ENCODE results near the gene MICAL2.
"Not testable (repeated sequence)": the region's sequence is repeated elsewhere in the genome, so short reads cannot be mapped to it uniquely, and the experiment has no call there.

The MICAL2 gene

DNA sequence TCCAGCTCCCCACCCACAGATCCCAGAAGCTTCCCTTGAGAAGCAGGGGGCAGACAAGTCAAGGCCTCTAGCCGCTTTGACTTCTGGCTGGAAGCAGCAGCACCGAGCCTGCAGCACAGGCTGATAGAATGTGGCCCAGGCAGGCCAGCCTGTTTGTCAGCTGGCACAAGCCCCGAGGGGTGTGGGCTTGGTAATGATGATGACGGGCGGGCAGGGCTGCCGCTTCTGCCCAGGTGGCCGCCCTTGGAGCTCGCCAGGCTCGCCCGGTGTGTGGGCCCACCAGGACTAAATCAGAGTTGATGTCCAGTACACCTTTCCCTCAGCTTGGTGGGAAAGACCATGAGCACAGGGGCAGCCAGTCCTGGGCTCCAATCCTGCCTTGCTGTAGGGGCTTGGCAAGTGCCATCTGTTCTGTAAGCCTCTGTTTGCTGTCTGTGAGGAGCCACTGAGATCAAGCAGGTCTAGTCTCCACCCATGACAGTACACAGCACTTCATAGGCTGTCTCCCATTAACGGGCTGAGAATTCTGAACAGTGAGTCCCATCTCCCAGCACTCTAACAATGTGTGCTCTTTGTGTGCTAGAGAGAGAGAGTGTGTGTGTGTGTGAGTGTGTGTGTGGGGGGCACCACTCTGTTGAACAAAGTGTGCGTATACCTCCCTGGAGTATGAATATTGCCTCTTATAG, 26.8 kb downstream of the MICAL2 start:
- no peak for DNase-seq

DNA sequence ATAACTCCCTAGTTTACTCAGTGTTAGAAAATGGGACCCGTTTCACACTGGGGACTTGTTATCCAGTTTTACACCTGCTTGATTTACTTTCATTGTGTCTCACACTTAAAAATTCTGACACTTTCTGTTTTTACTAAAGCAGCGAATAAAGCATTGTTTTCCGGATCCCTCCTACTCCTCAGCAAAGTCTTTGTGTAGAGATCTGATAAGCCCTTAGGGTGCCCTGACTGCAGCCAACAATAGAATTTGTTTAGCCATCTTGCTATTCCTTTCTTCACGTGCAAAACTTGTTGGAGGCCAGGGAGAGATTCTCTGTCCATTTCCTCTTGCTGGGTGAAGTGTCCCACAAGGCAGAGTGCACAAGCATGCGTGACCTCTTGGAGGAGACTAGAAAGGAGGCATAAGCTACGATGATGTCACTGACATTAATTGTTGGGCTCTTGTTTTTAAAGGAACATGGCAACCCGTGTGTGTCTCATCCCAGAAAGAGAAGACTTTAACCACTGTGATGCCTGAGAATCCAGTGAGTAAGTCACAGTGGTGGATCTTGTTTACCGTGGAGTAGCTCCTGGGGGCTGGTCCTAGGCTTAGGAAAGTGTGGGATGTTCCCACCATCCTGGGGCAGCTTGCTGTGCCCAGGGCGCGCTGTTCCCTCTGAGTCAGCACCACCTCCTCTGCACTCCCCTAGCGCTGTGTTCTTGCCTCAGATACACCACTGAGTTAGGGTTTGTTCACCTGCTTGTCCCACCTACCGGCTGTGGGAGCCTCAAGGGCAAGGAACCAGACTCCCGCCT, 27.7 kb downstream of the MICAL2 start:
- peak in 3 of 4 experiments; percentile 28 to 63 (median 52) for DNase-seq

- DNase-seq, result no peak
Observed at GRCh38 chr11:12139144-12139881, 28.9 kb downstream of the MICAL2 start.

DNA sequence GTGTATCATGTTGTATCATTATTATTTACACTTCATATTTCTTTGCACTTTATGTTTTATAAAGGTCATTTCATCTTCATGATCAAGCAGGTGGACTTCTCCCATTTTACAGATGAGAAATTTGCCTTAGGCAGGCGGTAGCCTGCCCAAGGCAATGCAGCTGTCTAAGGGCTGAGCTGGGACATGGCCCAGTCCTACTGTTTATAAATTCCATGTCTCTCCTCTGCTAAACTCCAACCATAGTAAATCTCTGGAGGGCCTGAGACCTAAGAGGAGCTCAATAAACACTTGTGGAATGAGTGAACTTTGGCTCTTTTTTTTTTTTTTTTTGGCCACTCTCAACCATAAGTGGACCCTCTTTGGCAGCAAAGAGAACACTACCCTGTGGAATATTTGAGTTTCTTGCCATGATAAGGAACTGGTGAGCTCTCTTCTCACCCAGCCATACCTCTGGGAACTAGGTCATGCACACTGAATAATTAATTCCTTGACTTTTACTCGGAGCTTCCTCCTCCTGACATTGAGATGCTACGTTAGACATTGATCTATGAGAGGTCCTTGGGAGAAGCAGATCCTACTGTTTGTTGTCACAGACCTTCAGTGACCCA, 29.9 kb downstream of the MICAL2 start:
- DNase-seq, result no peak

DNA sequence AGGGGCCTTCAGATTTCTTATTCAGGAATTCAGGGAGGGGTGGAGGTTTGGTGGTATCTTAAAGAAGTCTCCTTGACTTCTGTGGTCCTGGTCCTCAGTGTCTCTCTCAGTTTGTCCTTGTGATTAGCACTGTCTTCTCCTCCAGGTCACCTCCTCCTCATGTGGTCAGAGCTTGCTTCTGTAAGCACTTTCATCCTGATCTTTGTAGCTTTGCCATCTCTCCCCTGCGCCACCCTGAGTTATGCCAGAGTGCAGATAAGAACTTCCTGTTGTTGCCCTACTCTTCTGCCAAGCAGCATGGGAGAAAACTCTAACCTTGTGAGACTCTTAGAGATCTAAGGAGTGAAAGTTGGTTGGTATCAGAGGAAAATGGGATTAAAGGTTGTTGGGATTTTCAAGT, 30.9 kb downstream of the MICAL2 start:
- DNase-seq, result no peak

DNA sequence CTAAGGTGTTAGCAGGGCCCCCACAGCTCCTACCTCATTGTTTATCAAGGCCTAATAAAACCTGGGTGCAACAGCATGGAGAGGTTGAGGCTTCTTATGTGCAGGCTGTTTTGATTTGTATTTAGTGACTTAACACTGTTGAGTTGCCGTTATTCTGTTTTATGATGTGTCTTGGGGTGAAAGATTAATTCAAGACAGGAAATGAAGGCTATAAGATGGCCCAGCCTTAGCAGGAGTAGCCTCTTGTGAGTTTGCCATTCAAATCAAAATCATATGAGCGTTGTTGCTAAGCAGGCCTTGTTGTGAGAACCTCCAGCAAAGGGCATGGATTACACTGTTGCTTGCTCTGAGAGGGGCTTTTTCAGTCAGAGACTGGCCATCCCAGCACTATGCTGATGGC, 31.8 kb downstream of the MICAL2 start:
- DNase-seq, result no peak

- DNase-seq, result peak in 1 of 4 experiments; percentile 0
Observed at GRCh38 chr11:12142909-12143308, 32.5 kb downstream of the MICAL2 start.

DNA sequence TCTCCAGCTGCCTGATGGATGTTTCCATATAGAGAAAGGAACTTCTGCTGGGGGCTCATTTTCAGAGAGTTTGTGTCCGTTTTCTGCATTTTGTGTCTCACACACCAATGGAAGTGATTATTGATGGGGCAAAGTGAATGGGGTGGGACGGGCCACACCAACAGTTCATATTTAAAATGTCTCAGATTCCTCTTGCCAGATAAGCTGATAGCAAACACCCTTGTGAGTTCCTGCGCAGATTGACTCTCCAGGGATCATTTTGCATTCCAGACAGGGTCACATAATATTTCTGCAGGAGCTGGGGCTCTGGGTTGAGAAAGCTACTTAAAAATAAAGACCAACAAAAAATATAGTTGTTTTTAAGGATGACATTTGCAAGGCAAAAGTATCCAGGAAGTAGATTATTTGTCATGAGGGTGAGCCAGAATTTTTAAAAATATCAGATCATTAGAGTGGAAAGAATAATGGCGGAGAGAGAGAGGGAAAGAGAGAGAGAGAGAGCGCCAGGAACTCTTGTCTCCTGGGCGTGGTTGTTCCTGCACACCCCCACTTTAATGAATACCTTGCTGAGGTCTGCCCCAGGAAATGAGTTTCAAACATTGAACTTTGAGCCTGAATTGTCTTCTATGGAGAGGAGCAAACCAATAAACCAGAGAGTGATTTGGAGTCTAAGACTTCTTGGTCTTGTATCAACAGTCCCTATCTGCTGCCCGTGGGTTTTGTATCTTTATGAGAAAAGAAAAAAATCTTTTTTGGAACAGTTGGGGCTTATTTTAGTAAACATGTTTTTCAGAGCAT, 33.3 kb downstream of the MICAL2 start:
- DNase-seq, result peak in 1 of 4 experiments; percentile 0

GRCh38 chr11:12144330-12145174, 34.2 kb downstream of the MICAL2 start:
- DNase-seq, result peak in 1 of 4 experiments; percentile 1

DNA sequence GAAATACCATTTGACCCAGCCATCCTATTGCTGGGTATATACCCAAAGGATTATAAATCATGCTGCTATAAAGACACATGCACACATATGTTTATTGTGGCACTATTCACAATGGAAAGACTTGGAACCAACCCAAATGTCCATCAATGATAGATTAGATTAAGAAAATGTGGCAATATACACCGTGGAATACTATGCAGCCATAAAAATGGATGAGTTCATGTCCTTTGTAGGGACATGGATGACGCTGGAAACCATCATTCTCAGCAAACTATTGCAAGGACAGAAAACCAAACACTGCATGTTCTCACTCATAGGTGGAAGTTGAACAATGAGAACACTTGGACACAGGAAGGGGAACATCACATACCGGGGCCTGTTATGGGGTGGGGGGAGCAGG, 36.3 kb downstream of the MICAL2 start:
- not testable (repeated sequence) for DNase-seq

GRCh38 chr11:12147827-12148226, 37.4 kb downstream of the MICAL2 start:
- DNase-seq, result no peak

GRCh38 chr11:12148466-12148865, 38.1 kb downstream of the MICAL2 start:
- DNase-seq, result peak in 1 of 4 experiments; percentile 0

GRCh38 chr11:12148882-12149281, 38.5 kb downstream of the MICAL2 start:
- no peak for DNase-seq

DNA sequence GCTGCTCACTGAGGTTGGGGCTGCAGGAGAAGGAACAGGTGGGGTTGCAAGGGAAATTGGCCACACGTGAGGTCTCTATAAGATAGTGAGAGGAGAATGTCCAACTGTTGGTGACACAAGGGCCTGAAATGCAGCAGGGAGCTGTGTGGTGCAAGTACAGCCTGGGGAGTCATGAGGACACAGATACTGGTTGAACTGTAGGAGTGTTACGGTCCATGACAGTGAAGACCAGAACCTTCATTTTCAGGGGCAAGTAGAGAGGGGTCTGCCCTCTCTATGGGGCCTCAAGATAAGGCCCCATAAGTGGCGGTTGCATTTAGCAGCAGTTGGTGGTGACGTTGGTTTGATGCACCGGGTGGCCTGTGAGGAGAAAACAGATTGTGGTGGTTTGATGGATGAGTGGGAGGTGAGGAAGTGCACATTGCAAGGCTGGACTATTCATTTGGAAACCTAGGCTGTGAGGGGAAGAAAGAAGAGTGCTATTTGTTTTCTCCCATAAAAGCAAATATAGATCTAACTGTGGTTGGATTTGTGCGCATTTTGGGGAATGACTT, 39.4 kb downstream of the MICAL2 start:
- DNase-seq, result peak; percentile 61 to 82 (median 74)

GRCh38 chr11:12150831-12151382, 40.5 kb downstream of the MICAL2 start:
- DNase-seq, result peak in 2 of 4 experiments; percentile 29 to 51

DNA sequence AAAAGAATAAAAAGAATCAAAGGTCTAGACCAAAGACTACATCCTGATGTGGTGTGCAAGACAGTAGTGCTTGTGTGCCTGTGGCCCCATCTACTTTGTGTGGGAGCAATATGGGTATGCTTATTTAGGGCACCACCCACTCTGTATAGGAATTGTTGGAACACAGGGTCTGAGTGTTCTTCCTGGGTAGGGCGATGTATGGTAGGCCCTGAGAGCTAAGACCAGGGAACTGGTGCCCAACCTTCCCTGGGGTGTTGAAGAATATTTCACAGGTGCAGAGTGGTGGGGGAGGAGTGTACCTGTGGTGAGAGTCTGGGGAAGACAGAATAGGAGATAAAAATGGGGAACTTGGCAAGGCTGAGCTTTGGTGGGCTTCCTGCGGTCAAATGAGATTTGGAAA, 41.9 kb downstream of the MICAL2 start:
- no peak for DNase-seq

DNA sequence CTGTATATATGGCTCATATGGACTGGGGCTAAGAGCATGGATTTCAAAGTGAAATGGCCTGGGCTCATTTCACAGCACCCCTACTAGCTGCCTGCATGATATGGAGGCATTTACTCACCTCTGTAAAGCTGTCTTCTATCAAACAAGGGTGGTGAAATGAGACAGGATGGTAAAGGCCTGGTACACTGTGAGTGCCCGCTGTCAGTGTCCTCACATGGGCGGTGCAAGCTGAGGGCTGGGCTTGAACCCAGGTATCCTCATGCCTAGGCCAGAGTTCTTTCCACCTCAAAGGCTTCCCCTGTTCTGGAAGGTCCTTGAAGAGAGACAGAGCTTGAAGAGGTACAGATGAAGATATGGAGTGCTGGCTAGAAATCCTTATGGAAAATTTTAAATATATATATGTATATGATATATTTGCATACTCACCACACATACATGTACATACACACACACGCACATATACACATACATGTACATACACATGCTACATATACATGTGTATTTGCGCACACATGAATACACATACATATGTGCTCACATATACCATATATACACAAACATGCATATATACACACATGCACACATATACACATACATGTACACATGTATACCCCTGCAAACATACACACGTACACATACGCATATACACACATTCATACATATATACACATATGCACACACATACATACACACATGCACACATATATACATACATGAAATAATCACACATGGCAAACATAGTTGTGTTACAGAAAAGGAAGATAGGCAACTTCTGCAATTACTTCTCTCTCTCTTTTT, 44.7 kb downstream of the MICAL2 start:
- no peak for DNase-seq

DNA sequence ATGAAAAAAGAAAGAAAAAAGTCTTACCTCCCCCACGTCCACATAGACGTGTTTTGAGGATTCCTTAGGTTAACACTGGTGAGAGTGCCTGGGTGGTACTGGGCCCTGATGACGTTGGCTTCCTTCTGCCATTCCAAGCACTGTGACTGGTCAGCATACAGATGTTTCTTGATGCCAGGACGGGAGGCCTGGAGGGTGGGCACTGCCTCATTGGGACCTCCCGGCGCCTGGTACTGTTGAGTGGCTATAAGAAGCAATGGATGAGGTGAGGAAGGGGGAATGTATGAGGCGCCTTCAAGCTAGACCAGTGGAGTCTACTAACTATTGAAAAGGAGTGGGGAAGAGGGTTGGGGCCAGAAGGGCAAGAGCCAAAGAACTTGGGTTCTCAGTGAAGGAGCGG, 45.3 kb downstream of the MICAL2 start:
- DNase-seq, result no peak
